ENCODE data around the gene APMAP.
"Not testable (repeated sequence)": the region's sequence is repeated elsewhere in the genome, so short reads cannot be mapped to it uniquely, and the experiment has no call there.

Gene APMAP

GRCh38 chr20:24953209-24953575 is 39.4 kb downstream of the APMAP start:
- DNase-seq (ENCODE audit: low read depth, low spot score), result no peak

DNA sequence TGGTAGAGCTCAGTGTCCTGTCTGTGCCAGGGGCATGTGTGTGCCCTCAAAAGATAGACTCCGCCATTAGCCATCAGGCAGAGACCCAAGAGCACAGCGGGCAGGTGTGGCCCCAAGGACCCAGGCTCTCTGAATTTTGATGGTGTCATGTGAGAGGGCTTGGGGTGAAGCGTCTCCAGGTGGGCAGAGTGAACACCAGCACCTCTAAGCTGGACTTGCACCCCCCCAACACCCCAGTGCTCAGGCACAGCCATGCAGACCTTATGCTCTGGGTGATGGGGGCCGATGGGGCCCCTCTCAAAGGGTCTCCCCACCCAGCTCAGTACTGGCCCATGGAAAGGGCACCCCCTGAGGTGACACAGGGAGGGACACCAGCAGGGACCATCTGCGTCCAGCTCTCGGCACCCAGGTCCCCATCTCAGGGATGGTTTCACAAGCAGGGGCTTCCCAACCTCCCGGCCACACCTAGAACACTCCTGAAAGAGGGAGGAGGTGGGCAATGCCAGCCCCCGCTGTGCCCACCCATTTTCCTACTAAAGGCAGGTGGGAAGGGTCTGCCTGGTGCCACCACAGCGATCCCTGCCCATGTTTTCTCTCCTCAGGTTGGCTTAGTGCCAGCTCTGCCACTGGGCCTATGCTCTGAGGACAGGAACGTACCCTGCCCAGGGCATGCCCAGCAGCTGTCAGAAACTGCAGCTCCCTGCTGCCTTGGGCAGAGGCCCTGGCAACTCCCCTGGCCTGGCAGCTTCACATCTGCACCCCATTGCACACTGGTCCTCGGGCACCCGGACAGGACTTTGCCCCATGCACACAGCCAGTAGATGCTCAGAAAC is 40.0 kb downstream of the APMAP start:
- DNase-seq (ENCODE audit: low read depth, low spot score), result no peak

DNA sequence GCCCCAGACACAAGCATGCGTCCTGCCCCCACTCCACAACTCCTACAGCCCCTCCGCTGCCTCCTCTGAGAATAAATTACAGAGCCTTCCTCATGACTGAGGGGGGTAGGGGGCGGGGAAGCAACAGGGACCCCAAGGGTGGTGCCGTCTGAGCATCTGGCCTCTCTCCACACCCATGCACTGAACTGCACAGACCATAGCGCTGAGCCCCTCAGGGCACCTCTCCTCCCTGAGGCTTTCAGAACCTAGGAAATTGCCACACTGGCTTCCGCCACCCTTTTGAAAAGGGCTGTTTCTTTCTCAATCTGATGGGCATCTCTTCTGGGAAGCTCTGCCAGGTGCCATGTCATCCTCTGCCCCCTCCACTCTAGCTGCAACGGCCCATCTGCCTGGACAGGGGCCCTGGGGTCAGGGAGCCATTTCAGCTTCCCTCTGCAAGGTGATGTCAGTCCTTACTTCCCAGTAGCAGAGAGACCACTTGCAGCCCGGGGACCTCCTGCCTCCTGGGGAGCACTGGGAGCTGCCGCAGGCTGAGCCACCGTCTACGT is 40.9 kb downstream of the APMAP start:
- DNase-seq (ENCODE audit: low read depth, low spot score), result no peak

GRCh38 chr20:24950836-24951525 is 41.6 kb downstream of the APMAP start:
- DNase-seq (ENCODE audit: low read depth, low spot score), result no peak

GRCh38 chr20:24950128-24950835 is 42.3 kb downstream of the APMAP start:
- DNase-seq (ENCODE audit: low read depth, low spot score), result no peak

DNA sequence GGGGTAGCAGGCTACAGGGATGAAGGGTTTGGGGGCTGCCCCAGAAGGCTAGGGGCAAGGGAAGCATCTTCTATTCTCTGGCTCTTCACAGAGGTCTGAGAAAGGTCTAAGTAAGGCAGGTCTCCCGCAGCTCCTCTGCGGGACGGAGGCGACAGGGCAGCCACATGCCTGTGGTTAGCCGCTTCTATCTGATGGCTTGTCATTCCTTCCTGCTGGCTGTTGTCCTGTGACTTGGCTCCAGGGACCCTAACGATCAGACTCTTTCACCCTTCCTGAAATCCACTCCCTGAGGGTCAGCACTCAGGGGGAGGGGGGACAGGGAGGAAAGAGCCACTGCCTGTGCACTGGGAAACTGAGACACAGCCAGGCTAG is 42.8 kb downstream of the APMAP start:
- DNase-seq (ENCODE audit: low read depth, low spot score), result no peak

DNA sequence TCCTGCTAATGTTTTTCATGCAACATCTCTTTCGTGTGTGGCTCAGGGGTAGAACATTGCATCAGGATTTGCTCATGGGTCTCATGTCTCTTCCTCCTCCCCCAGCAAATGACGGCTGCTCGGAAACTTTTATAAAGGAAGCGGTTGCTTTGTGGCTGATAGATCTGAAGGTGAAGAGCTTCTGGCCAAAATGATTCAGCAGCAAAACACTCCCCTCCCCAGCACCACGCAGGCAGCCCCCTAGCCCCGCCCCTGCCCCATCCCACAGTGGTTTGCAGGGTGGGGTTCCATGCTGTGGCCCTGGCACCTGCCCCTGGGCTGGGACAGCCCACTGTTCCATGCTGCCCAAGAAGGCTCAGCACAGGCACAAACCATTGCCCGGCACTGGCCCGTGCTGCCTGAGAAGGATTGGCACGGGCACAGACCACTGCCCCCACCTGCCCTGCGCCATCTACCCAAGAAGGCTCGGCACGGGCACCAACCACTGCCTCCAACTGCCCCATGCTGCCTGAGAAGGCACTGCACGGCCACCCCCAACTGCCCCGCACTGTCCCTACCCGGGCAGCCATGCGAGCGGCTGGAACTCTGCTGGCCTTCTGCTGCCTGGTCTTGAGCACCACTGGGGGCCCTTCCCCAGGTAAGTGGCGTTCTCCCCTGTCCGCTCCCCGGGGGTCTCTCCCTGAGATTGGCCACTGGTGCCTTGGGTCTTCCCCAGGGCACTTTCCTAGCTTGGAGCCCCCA is 43.4 kb downstream of the APMAP start, which contains the start of gene CST7:
TSS of gene CST7 (plus strand) at position 331 of the 741 bp plus-strand sequence. CDS start at position 568, 237 bp downstream.
- DNase-seq (ENCODE audit: low read depth, low spot score), result no peak

DNA sequence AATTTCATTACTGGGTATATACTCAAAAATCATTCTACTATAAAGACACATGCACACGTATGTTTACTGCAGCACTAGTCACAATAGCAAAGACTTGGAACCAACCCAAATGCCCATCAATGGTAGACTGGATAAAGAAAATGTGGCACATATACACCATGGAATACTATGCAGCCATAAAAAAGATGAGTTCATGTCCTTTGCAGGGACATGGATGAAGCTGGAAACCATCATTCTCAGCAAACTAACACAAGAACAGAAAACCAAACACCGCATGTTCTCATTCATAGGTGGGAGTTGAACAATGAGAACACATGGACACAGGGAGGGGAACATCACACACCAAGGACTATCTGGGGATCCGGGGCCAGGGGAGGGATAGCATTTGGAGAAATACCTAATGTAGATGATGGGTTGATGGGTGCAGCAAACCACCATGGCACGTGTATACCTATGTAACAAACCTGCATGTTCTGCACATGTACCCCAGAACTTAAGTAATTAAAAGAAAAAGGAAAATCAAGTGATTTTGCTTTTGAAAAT is 44.1 kb downstream of the APMAP start:
- not testable (repeated sequence) for DNase-seq (ENCODE audit: low read depth, low spot score)

- not testable (repeated sequence) for DNase-seq (ENCODE audit: low read depth, low spot score)
These were observed 46.2 kb downstream of the APMAP start for GRCh38 chr20:24946376-24946775.

- DNase-seq (ENCODE audit: low read depth, low spot score), result no peak
These were observed 48.8 kb downstream of the APMAP start for GRCh38 chr20:24943731-24944130.

- no peak for DNase-seq (ENCODE audit: low read depth, low spot score)
These were observed 49.4 kb downstream of the APMAP start for GRCh38 chr20:24943196-24943595.

DNA sequence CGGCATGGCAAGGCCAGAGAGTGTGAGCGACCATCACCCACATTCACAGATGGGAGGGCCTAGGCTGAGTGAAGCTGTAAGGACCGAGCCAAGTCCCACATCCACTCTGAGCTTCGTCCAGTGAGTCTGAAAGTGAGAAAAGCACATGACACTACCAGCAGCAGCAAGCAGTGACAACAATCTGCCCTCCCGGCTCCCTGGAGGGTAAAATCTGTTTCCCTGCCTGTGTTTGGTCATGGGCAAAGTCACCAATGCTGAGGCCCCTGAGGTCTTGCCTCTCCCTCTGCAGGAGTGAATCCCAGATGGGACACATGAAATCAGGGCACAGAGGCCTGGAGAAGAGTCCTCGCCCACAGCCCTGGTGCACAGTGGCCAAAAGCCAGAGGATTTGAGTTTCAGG is 49.9 kb downstream of the APMAP start:
- no peak for DNase-seq (ENCODE audit: low read depth, low spot score)

- DNase-seq (ENCODE audit: low read depth, low spot score), result no peak
These were observed 53.5 kb downstream of the APMAP start for GRCh38 chr20:24939036-24939435.

- no peak for DNase-seq (ENCODE audit: low read depth, low spot score)
These were observed 54.1 kb downstream of the APMAP start for GRCh38 chr20:24938498-24938897.

GRCh38 chr20:24937579-24937978 is 55.0 kb downstream of the APMAP start:
- no peak for DNase-seq (ENCODE audit: low read depth, low spot score)

- DNase-seq (ENCODE audit: low read depth, low spot score), result no peak
These were observed 55.8 kb downstream of the APMAP start for GRCh38 chr20:24936526-24937407.

GRCh38 chr20:24935766-24936525 is 56.6 kb downstream of the APMAP start:
- no peak for DNase-seq (ENCODE audit: low read depth, low spot score)

DNA sequence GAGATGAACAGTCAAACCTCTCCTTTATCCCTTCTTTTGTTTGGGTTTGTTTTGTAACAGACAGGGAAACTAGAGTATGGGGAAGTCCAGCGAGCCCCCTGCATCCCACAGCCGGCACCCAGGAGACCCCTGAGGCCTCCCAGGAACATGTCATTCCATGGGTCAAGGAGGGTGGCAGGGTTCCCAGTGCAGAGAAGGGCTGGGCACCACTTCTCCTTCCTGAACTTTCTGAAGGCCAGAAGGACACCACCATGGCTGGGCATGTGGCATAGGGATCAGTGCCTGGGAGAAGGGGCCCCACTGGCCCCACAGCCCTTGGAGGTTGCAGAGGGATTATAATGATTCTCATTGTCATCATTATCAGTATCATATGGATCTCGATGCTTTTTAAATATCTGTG is 57.4 kb downstream of the APMAP start:
- no peak for DNase-seq (ENCODE audit: low read depth, low spot score)

GRCh38 chr20:24934716-24935115 is 57.8 kb downstream of the APMAP start:
- DNase-seq (ENCODE audit: low read depth, low spot score), result no peak

Measured in iPS DF 19.7 (cell line).